Nephron (organoid): ENCODE data around the gene FMN2.

Experiments used
- H3K27ac Mint-ChIP-seq, 3 experiments: 2 replicates each; pipeline ENCODE4 v1.8.0; 2020; ENCODE audit warnings: mixed read lengths in 3 of 3, mild to moderate bottlenecking in 2 of 3, moderate library complexity in 1 of 3
- H3K27me3 Mint-ChIP-seq: 2 replicates; pipeline ENCODE4 v1.8.0; 2021; ENCODE audit warnings: low read depth, mild to moderate bottlenecking, moderate library complexity, mixed read lengths
- H3K36me3 Mint-ChIP-seq: 2 replicates; pipeline ENCODE4 v1.8.0; 2020; ENCODE audit warnings: low read depth, mixed read lengths
- H3K4me1 Mint-ChIP-seq: 2 replicates; pipeline ENCODE4 v1.8.0; 2020; ENCODE audit warnings: mixed read lengths
- H3K4me3 Mint-ChIP-seq, 3 experiments: 2 replicates each; pipeline ENCODE4 v1.8.0; 2020; ENCODE audit warnings: mild to moderate bottlenecking in 3 of 3, mixed read lengths in 3 of 3, moderate library complexity in 2 of 3
- H3K9me3 Mint-ChIP-seq: 2 replicates; pipeline ENCODE4 v1.8.0; 2020; ENCODE audit warnings: mixed read lengths
- TF ChIP-seq, protein P1 (sequence below), 3 experiments: fragments of 200-600 bp; sonication (generic); IDR thresholded peaks; one replicate each; pipeline ENCODE4 v1.5.0; 2021; ENCODE audit warnings: antibody characterized with exemption in 3 of 3; ENCODE audit not compliant: unreplicated experiment in 3 of 3

FMN2 gene

DNA sequence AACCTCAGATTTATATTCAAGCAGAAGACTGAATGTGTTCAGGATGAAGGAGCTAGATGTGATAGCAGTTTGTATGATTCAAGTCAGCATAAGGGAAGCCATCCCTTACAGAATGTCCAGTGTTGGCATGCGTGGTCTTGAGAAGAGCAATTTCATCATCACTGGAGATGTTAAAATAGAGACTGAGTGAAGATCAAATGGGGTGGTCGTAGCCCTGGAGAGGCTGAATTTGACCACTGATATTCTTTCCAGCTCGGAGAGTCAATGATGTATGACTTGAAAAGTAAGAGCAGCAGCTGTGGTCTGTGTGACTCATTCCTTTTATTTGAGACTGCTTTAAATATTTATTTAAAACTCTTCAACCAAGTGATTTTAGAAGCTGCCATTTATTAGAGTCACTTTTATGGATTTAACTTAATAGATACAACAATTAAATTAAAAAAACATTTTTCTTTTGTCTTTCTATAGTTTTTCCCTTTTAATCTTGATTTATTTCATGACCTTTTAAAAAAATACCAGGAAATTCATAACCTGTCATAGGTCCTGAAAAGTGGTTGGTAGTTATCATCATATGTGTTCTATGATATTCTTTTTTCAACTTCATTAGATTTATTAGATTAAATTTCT lies 15.5 kb downstream of the FMN2 start:
- Mint-ChIP-seq H3K9me3 (no peaks in the 10 kb centered on the region), H3K27ac (no peak overlapping the region), H3K4me3 (no peak overlapping the region), H3K4me1 (no peaks in the 10 kb centered on the region), H3K36me3 (no peaks in the 10 kb centered on the region), H3K27me3 (peaks cover 4% of the 10 kb centered on the region)
- TF ChIP-seq, protein P1, sequence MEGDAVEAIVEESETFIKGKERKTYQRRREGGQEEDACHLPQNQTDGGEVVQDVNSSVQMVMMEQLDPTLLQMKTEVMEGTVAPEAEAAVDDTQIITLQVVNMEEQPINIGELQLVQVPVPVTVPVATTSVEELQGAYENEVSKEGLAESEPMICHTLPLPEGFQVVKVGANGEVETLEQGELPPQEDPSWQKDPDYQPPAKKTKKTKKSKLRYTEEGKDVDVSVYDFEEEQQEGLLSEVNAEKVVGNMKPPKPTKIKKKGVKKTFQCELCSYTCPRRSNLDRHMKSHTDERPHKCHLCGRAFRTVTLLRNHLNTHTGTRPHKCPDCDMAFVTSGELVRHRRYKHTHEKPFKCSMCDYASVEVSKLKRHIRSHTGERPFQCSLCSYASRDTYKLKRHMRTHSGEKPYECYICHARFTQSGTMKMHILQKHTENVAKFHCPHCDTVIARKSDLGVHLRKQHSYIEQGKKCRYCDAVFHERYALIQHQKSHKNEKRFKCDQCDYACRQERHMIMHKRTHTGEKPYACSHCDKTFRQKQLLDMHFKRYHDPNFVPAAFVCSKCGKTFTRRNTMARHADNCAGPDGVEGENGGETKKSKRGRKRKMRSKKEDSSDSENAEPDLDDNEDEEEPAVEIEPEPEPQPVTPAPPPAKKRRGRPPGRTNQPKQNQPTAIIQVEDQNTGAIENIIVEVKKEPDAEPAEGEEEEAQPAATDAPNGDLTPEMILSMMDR (IDR thresholded peaks at IDR 0.05; ENCODE audit: unreplicated experiment in 3 of 3), result no peak

DNA sequence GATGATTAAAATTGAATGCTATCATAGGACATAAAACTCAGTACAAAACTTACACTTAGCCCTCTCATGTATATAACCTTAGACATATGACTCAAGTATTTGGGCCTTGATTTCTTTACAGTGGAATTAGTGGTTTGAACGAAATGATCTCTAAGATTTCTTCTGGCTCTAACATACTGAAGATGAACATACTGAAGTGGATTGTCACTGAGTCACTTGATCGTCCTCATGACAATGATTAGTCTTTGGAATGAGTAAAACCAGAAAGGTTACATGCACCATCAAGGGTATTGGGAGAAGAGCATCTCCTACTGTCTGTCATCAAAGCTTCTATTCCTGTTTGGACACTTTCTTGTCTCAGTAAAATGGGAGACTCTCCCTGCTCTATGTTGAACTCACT lies 17.4 kb downstream of the FMN2 start:
- Mint-ChIP-seq H3K4me1 (no peaks in the 10 kb centered on the region), H3K27ac (no peak overlapping the region), H3K9me3 (no peaks in the 10 kb centered on the region), H3K36me3 (no peaks in the 10 kb centered on the region), H3K4me3 (no peak overlapping the region), H3K27me3 (peaks cover 4% of the 10 kb centered on the region)
- TF ChIP-seq, protein P1 (IDR thresholded peaks at IDR 0.05; ENCODE audit: unreplicated experiment in 3 of 3), result no peak

DNA sequence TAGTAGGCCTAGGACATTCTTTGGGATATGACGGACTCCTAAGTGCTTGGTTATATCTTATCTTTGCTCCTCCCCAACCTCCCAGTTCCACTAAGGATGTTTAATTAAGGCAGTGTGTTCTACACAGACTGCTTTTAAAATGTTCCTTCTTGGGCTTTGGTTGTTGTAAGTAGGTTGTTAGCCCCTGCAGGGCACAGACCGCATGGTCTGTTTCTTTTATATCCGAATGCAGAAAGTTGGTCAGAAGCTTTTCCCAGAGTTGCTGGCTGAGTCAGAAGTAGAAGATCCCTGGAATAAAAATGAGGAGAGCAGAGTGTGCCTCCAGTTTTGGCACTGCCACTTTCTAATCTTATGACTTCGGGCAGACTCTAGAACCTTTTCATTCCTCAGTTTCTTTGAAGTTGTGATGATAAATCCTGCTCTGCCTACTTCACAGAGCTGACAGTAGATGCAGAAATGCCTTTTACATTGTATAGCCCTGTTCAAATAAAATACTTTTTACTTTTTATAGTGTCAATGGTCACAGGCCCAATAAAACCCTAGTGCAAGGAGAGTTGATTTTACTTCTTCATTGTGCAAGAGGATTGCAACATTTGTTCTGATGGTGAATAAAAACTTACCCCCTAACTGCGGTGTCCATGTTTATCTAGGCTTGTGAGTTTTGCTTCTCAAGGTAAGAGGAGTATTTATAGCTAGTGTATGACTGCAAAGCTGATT lies 18.4 kb downstream of the FMN2 start:
- Mint-ChIP-seq H3K4me3 (no peak overlapping the region), H3K9me3 (no peaks in the 10 kb centered on the region), H3K36me3 (no peaks in the 10 kb centered on the region)

DNA sequence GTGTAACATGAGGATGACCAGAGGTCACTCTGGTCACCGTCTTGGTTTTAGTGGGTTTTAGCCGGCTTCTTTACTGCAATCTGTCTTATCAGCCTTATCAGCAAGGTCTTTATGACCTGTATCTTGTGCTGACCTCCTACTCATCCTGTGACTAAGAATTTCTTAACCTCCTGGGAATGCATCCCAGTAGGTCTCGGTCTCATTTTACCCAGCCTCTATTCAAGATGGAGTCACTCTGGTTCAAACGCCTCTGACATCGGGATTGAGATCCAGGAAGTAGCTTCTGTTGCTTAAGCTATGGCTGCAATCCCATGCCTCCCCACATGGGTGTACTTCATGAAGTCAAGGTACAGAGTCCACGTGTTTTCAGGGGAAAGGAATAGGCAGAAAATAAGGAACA lies 19.9 kb downstream of the FMN2 start:
- Mint-ChIP-seq H3K4me1 (no peaks in the 10 kb centered on the region), H3K27ac (no peak overlapping the region), H3K36me3 (no peaks in the 10 kb centered on the region), H3K4me3 (no peak overlapping the region), H3K27me3 (peaks cover 4% of the 10 kb centered on the region), H3K9me3 (no peaks in the 10 kb centered on the region)
- TF ChIP-seq, protein P1 (IDR thresholded peaks at IDR 0.05; ENCODE audit: unreplicated experiment in 3 of 3), result no peak

More for the DNA sequence above, 18.4 kb downstream of the FMN2 start:
- TF ChIP-seq, protein P1 (IDR thresholded peaks at IDR 0.05; ENCODE audit: unreplicated experiment in 3 of 3), result no peak
- H3K27ac Mint-ChIP-seq, result peak overlapping the region in 2 of 3 experiments; percentile 21 to 38
- no peaks in the 10 kb centered on the region for H3K4me1 Mint-ChIP-seq
- peaks cover 4% of the 10 kb centered on the region for H3K27me3 Mint-ChIP-seq

DNA sequence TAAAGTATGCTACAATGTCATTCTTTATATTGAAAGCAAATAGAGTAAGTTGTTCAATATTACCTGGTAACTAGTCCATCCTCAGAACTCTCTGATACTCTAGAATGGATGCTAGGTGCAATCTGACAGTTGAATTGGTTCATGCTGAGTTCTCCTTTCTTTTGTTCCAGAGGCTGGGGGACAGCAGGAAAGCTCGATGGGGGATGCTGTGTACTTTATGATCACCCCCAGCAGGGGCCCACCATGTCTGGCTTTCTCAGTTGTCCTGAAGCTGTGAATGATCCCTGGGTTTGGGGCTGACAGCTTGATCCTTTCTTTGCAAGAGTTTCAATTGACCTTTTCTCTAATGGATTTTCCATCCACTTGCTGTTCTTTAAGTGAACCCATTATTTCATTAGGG lies 22.5 kb downstream of the FMN2 start:
- Mint-ChIP-seq H3K27ac (peak overlapping the region in 1 of 3 experiments; percentile 60), H3K27me3 (no peaks in the 10 kb centered on the region), H3K36me3 (no peaks in the 10 kb centered on the region), H3K4me3 (no peak overlapping the region), H3K9me3 (no peaks in the 10 kb centered on the region), H3K4me1 (no peaks in the 10 kb centered on the region)
- TF ChIP-seq, protein P1 (IDR thresholded peaks at IDR 0.05; ENCODE audit: unreplicated experiment in 3 of 3), result no peak

DNA sequence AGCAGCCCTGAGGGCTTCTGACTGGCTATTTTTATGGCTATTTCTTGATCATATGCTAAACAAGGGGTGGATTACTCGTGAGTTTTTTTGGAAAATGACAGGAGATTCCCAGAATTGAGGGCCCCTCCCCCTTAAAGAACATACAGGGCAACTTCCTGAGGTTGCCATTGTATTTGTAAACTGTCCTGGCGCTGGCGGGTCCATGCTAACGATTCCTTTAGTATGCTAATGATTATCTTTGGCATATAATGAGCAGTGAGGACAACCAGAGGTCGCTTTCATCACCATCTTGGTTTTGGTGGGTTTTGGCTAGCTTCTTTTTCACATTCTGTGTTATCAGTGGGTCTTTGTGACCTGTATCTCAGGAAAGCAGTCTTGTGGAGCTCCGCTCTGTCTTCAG lies 24.1 kb downstream of the FMN2 start:
- Mint-ChIP-seq H3K9me3 (no peaks in the 10 kb centered on the region), H3K27me3 (no peaks in the 10 kb centered on the region), H3K4me3 (no peak overlapping the region), H3K27ac (no peak overlapping the region), H3K4me1 (no peaks in the 10 kb centered on the region), H3K36me3 (no peaks in the 10 kb centered on the region)
- TF ChIP-seq, protein P1 (IDR thresholded peaks at IDR 0.05; ENCODE audit: unreplicated experiment in 3 of 3), result no peak
